HPDE6-E6E7 (cell line): ENCODE measurements around the gene ITGB8.

Experiments used
- DNase-seq: peaks from one replicate; pipeline ENCODE4 v3.0.0; 2011; ENCODE audit warnings: missing footprints; ENCODE audit errors: extremely low spot score

The ITGB8 gene

GRCh38 chr7:20340839-20341238 lies 10.1 kb downstream of the ITGB8 start:
- DNase-seq = peak; percentile 65

- DNase-seq = no peak
Measured at GRCh38 chr7:20343205-20343604, 12.5 kb downstream of the ITGB8 start.

- no peak for DNase-seq
Measured at GRCh38 chr7:20343941-20344340, 13.2 kb downstream of the ITGB8 start.

GRCh38 chr7:20344396-20344795 lies 13.7 kb downstream of the ITGB8 start:
- no peak for DNase-seq

GRCh38 chr7:20346577-20346976 lies 15.9 kb downstream of the ITGB8 start:
- DNase-seq = no peak

GRCh38 chr7:20347680-20348079 lies 17.0 kb downstream of the ITGB8 start:
- DNase-seq = no peak

- DNase-seq = no peak
Measured at GRCh38 chr7:20348125-20348807, 17.6 kb downstream of the ITGB8 start.

- DNase-seq = no peak
Measured at GRCh38 chr7:20350518-20350951, 19.8 kb downstream of the ITGB8 start.

- DNase-seq = no peak
Measured at GRCh38 chr7:20350996-20351692, 20.4 kb downstream of the ITGB8 start.

GRCh38 chr7:20351901-20352300 lies 21.2 kb downstream of the ITGB8 start:
- DNase-seq = no peak

GRCh38 chr7:20352573-20353306 lies 22.0 kb downstream of the ITGB8 start:
- DNase-seq = peak; percentile 88

GRCh38 chr7:20354610-20355528 lies 24.2 kb downstream of the ITGB8 start:
- DNase-seq = no peak

GRCh38 chr7:20358106-20358505 lies 27.4 kb downstream of the ITGB8 start:
- DNase-seq = no peak

GRCh38 chr7:20358762-20359282 lies 28.1 kb downstream of the ITGB8 start:
- no peak for DNase-seq

- no peak for DNase-seq
Measured at GRCh38 chr7:20359341-20359963, 28.8 kb downstream of the ITGB8 start.

GRCh38 chr7:20362574-20363253 lies 32.0 kb downstream of the ITGB8 start:
- no peak for DNase-seq

GRCh38 chr7:20364571-20365196 lies 34.0 kb downstream of the ITGB8 start:
- no peak for DNase-seq

- DNase-seq = no peak
Measured at GRCh38 chr7:20365486-20365885, 34.8 kb downstream of the ITGB8 start.

- no peak for DNase-seq
Measured at GRCh38 chr7:20374399-20374798, 43.7 kb downstream of the ITGB8 start.

- DNase-seq = no peak
Measured at GRCh38 chr7:20376796-20377195, 46.1 kb downstream of the ITGB8 start.
